Measurements from ENCODE around the gene C2orf49. TPM values are rescaled to one million over a fixed set of nuclear protein-coding genes. Genes with fewer than 3 reads are reported as not detected.

C2orf49 gene
- total and polyA plus RNA-seq, 9 of the 15 experiments (the other 6 are each of a cell fraction or from before 2014, with no cell fraction given): 17.9 to 38.2 (median 25.6) TPM

GRCh38 chr2:105317937-105318336, 19.4 kb upstream of the C2orf49 start:
- H3K79me2 ChIP-seq (ENCODE audit: control insufficient read depth, insufficient read depth, low read length): peaks cover 77% of the 10 kb centered on the region
- no peak for TF ChIP-seq CBFA2T3 (IDR thresholded peaks at IDR 0.05)
- no peak for TF ChIP-seq ATF6 (CRISPR knock-in tag; IDR thresholded peaks at IDR 0.05)
- no peak for TF ChIP-seq HCFC1 (IDR thresholded peaks at IDR 0.05; ENCODE audit: low read depth, low read length)
- TF ChIP-seq STAT5B (CRISPR knock-in tag; IDR thresholded peaks at IDR 0.05): no peak
- no peak for TF ChIP-seq RERE (CRISPR knock-in tag; IDR thresholded peaks at IDR 0.05; ENCODE audit: borderline replicate concordance)
- TF ChIP-seq ZC3H4 (CRISPR knock-in tag; IDR thresholded peaks at IDR 0.05; ENCODE audit: borderline replicate concordance): no peak
- no peak for TF ChIP-seq ZBTB11 (CRISPR knock-in tag; IDR thresholded peaks at IDR 0.05)
- TF ChIP-seq NFYB (IDR thresholded peaks at IDR 0.05; ENCODE audit: extremely low read depth, insufficient read length): no peak
- no peak overlapping the region for H2AFZ ChIP-seq (ENCODE audit: low read depth, low read length)
- no peaks in the 10 kb centered on the region for H4K20me1 ChIP-seq (replicated peaks; ENCODE audit: control insufficient read depth, insufficient read depth, low read length)
- H3K27me3 ChIP-seq (ENCODE audit: control insufficient read depth in 2 of 2, insufficient read depth in 2 of 2, low read length in 2 of 2): no peaks in the 10 kb centered on the region
- H3K4me3 ChIP-seq: no peak overlapping the region
- FAIRE-seq: no peak
- no peak for ATAC-seq
- no peaks in the 10 kb centered on the region for H3K9me3 ChIP-seq (replicated peaks; ENCODE audit: control insufficient read depth, insufficient read depth, low read depth, low read length)
- H3K4me1 ChIP-seq (replicated peaks in 1 of 2; ENCODE audit: control insufficient read depth in 2 of 2, insufficient read depth in 2 of 2, low read length in 2 of 2): peaks cover 0 to 11% of the 10 kb centered on the region in 2 experiments; a peak in 2 of 5 replicates
- no peak for DNase-seq (ENCODE audit: extremely low read depth in 1 of 4, low spot score in 3 of 4)
- H3K27ac ChIP-seq (ENCODE audit: extremely low read depth, low read depth, low read length): no peak overlapping the region
- H3K9me1 ChIP-seq (ENCODE audit: control insufficient read depth, insufficient read depth, low read length): no peaks in the 10 kb centered on the region
- H3K36me3 ChIP-seq (ENCODE audit: control insufficient read depth, insufficient read depth, low read length): peaks cover 4% of the 10 kb centered on the region; the same call in 1 of the 3 replicates
- POLR2A ChIA-PET: interaction anchor here (3.0 kb wide), 1 partner anchor 12 kb away, joined by 20 read pairs; the partner anchor contains the start of gene TGFBRAP1
- WGBS (ENCODE audit: insufficient coverage, low coverage, missing lambda C conversion rate): 81% methylated on average over 3 of the region's 3 CpGs
- H3K9ac ChIP-seq (ENCODE audit: insufficient read depth in 1 of 2, low read depth in 2 of 2, low read length in 2 of 2): no peak overlapping the region
- intact Hi-C loops (cut with micrococcal nuclease): no loop called here
- no peak overlapping the region for H3K4me2 ChIP-seq (ENCODE audit: insufficient read depth, low read length)
- CTCF ChIA-PET (ENCODE audit: low intra/inter-chr PET ratio): no interaction called here
- in situ Hi-C loops (cut with MboI): no loop called here
- BruUV-seq (replicated peaks): no TSS peak

Measured in K562 (cell line).